ENCODE data around the gene ZFPL1. TPM values are rescaled to one million over a fixed set of nuclear protein-coding genes. Genes with fewer than 3 reads are reported as not detected.
A peak's percentile ranks its signal among the peaks of the same experiment; 100 is the strongest.

ZFPL1 gene
- total and polyA plus RNA-seq, 10 of the 15 experiments (the other 5 are each of a cell fraction or from before 2014, with no cell fraction given) = 2.2 to 37.8 (median 27.0) TPM

DNA sequence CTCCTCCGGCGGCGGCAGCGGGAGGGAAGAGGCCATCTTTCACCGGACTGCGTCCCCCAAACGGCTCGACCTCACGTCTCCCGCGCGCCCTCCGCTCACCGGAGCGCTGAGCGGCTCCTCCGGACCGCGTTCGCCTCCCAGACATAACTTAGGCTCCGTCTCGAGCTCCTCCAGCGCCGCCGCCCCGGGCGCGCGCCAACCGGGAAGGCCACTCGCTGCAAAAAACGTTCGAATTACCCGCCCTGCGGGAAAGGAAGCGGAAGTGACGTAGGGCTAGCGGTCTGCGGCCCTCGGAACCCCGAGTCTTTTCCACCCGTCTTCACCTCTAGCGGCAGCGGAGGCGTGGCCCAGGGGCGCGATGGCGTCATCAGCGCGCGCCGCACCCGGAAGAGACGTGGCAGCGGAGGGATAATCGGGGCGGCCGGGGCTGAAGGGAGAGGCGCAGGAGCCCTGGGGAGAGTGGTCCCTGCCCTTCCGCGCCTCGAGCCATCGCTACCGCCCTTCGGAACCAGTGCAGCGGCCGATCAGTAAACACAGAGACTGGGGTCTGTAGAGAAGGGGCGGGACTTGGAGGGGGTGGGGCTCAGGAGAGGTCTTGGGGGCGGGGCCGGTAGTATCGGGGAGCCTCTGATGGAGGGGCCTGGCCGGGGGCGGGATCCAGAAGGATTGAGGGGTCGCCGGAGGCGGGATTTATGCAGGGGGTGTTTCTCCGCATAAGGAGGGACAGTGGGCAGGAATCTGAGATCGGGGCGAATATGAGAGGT is at the start of gene ZFPL1, which contains the start of gene CDCA5 (continued):
- no peak for TF ChIP-seq ZBTB4 (CRISPR knock-in tag; IDR thresholded peaks at IDR 0.05)
- no peak for TF ChIP-seq SMAD1 (IDR thresholded peaks at IDR 0.05; ENCODE audit: low read depth, partially characterized antibody)
- no peak for TF ChIP-seq NFXL1 (IDR thresholded peaks at IDR 0.05; ENCODE audit: borderline replicate concordance)
- TF ChIP-seq SREBF1 (IDR thresholded peaks at IDR 0.05; ENCODE audit: low read length) = no peak
- TF ChIP-seq, protein P1, sequence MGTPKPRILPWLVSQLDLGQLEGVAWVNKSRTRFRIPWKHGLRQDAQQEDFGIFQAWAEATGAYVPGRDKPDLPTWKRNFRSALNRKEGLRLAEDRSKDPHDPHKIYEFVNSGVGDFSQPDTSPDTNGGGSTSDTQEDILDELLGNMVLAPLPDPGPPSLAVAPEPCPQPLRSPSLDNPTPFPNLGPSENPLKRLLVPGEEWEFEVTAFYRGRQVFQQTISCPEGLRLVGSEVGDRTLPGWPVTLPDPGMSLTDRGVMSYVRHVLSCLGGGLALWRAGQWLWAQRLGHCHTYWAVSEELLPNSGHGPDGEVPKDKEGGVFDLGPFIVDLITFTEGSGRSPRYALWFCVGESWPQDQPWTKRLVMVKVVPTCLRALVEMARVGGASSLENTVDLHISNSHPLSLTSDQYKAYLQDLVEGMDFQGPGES (IDR thresholded peaks at IDR 0.05) = peak; percentile 58
- TF ChIP-seq POLR2AphosphoS5 (IDR thresholded peaks at IDR 0.05; ENCODE audit: low read length) = peak; percentile 90; the same call in 1 of the 2 replicates
- no peak for TF ChIP-seq NFYA (IDR thresholded peaks at IDR 0.05; ENCODE audit: borderline replicate concordance, low read depth, low read length)
- TF ChIP-seq E2F8 (IDR thresholded peaks at IDR 0.05; ENCODE audit: low read depth, partially characterized antibody) = peak; percentile 94
- peak; percentile 80 for TF ChIP-seq HCFC1 (IDR thresholded peaks at IDR 0.05; ENCODE audit: low read length)
- TF ChIP-seq SMAD5 (IDR thresholded peaks at IDR 0.05; ENCODE audit: low read depth) = peak; percentile 84; the same call in 1 of the 2 replicates
- TF ChIP-seq WRNIP1 (IDR thresholded peaks at IDR 0.05; ENCODE audit: borderline replicate concordance, low read depth, low read length) = no peak
- TF ChIP-seq GATAD2B (conservative IDR thresholded peaks at IDR 0.05; ENCODE audit: low read depth) = peak; percentile 96
- TF ChIP-seq CBX5 (IDR thresholded peaks at IDR 0.05; ENCODE audit: low read depth) = no peak
- TF ChIP-seq ESRRA (IDR thresholded peaks at IDR 0.05; ENCODE audit: low read length) = peak; percentile 80
- TF ChIP-seq ZNF24 (IDR thresholded peaks at IDR 0.05) = no peak
- TF ChIP-seq CHD2 (IDR thresholded peaks at IDR 0.05; ENCODE audit: borderline replicate concordance, low read depth, low read length) = peak; percentile 92
- peak; percentile 100 for TF ChIP-seq CREM (IDR thresholded peaks at IDR 0.05; ENCODE audit: low read depth)
- TF ChIP-seq NFIC (IDR thresholded peaks at IDR 0.05; ENCODE audit: low read depth, low read length) = no peak
- TF ChIP-seq MXI1 (IDR thresholded peaks at IDR 0.05; ENCODE audit: low read depth, low read length) = peak; percentile 98
- TF ChIP-seq SUPT20H (IDR thresholded peaks at IDR 0.05; ENCODE audit: borderline replicate concordance, control insufficient read depth, low read depth, low read length) = no peak
- TF ChIP-seq NFYB (IDR thresholded peaks at IDR 0.05; ENCODE audit: insufficient read depth, low read depth, low read length) = peak; percentile 28; the same call in 1 of the 2 replicates
- TF ChIP-seq EGR1 (IDR thresholded peaks at IDR 0.05; ENCODE audit: borderline replicate concordance in 1 of 2, low read depth in 2 of 2, low read length in 2 of 2) = peak; percentile 31 to 56; a peak in 2 of 3 replicates
- peak; percentile 10 to 84; a peak in 3 of 4 replicates for TF ChIP-seq SRF (IDR thresholded peaks at IDR 0.05; ENCODE audit: low read depth in 2 of 2, low read length in 2 of 2)
- no peak for TF ChIP-seq NRF1 (conservative IDR thresholded peaks at IDR 0.05; ENCODE audit: low read depth, low read length)

Data from GM12878 (cell line).